Skeletal muscle cell (primary cell): ENCODE results near the gene BHMT.

Source experiments
- DNase-seq: peaks from one replicate; pipeline ENCODE4 v3.0.0-alpha.2; 2010; ENCODE audit warnings: low read depth
- H3K4me3 ChIP-seq: 2 replicates; pipeline ENCODE4 v1.5.1; 2011; ENCODE audit warnings: low read depth, mild to moderate bottlenecking, control low read depth, low read length, moderate library complexity

BHMT gene

DNA sequence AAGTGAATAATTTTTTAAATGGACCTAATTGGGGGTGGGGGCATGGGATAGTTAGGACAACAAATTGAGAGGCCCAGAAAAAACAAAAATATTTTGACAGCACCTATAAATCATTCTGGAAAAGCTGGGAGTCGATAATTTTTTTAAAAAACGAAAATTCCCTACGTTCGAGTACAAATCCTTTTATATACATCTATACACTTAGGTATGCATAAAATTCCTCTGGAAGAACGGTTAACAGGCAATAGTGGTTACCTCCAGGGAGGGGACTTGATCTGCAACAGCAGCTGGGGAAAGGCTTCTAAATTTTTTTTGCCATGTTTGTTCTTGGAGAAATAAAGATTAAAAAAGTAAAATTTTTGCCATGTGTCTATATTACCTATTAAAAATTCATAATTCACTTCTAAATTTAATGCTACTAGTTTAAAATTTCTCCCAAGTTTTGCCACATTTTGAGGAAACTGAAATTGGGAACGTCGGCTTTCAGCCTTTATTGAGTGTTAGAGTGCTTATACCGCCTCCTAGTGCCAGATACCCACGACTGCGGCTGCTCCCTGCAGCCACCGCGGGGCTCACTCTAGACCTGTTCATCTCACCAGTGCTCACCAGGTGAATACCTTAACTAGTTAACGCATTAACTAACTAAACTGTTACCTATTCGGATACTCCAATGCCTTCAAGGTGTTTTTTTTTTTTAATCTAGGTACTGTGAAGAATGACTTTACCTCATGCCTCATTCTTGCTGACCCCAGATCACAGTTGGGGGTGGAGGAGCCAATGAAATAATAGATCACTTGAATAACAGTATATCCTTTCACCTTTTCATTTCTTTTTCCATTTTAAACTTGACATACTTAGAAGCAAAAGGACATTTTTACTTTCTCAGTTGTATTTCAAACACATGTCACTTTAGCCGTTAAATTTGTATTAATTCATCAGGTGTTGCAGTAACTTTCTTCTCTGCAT is 1.8 kb upstream of the BHMT start:
- no peak overlapping the region for H3K4me3 ChIP-seq
- no peak for DNase-seq

- H3K4me3 ChIP-seq = no peak overlapping the region
- DNase-seq = no peak
Observed at GRCh38 chr5:79111960-79112702, 522 bp downstream of the BHMT start.

GRCh38 chr5:79112703-79113058 is 1.1 kb downstream of the BHMT start:
- no peak overlapping the region for H3K4me3 ChIP-seq
- DNase-seq = no peak

DNA sequence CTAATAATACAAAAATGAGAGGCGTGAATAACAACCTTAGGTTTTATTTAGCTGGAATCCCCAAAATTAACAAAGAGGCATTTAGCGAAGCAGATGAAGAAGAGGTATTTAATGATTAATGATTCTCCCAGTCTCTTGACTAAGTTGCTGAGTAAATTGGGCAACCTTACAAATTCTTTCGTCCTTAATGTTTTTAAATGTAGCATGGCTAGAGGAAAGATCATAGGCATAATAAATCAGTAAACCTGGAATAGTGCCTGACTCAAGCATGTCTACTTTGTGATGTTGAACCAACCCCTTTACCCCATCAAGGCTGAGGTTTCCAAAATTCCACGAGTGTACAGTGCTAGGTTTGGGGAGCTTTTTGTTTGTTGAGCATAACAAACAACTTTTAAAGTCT is 7.9 kb downstream of the BHMT start:
- no peak overlapping the region for H3K4me3 ChIP-seq
- DNase-seq = no peak

GRCh38 chr5:79120221-79120620 is 8.6 kb downstream of the BHMT start:
- no peak for DNase-seq
- no peak overlapping the region for H3K4me3 ChIP-seq

GRCh38 chr5:79122973-79123372 is 11.4 kb downstream of the BHMT start:
- DNase-seq = no peak
- no peak overlapping the region for H3K4me3 ChIP-seq

DNA sequence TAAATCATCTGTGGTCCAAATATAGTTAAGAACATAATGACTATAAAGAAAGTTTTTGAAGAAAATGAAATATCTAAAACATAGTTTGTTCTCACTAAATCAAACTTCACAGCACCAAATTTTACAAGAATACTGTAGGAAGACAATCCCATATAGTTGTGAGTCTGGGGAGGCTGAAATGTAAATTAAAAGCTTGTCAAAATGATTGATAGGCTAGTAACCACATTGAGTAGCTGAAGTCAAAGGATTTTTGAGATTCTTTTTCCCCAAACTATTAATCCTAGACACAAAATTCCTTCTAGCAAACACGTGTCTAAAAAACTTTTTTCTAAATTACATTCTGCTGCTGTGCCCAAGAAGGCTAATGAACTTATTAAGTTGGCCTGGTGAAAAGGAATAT is 13.0 kb downstream of the BHMT start:
- DNase-seq = no peak
- no peak overlapping the region for H3K4me3 ChIP-seq

DNA sequence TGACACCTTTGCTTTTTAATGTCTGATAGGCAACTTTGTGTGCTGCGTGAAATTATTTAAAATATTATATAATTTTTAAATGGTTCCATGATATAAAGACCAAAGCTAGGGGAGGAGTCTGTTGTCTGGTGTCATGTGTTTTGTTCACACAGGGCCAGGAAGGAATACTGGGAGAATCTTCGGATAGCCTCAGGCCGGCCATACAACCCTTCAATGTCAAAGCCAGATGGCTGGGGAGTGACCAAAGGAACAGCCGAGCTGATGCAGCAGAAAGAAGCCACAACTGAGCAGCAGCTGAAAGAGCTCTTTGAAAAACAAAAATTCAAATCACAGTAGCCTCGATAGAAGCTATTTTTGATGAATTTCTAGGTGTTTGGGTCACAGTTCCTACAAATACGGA is 19.2 kb downstream of the BHMT start:
- H3K4me3 ChIP-seq = no peak overlapping the region
- no peak for DNase-seq

DNA sequence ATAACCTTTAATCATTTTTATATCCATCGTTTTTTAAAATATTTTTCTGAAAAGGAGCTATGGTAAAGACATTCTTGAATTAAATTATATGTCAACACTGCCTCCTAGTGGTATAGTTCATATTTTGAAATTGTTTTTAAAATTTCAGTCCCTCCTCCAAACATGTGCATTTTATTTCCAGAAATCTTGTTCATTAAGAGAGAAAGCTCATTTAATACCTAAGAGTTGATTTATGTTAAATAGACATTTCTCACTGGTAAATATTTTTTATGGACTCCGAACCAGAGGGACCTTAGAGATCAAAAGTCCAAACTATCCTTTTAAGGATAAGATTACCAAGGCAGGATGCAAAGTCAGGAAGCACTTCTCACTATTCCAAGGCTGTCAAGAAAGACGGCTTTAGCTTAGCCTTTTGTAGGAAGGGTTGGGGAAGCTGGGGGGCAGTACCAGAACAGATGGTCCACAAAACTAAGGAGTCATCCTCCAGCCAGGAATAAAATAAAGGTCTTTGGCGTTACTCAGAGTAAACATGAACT is 21.6 kb downstream of the BHMT start:
- no peak for DNase-seq
- H3K4me3 ChIP-seq = peak overlapping the region; percentile 23

DNA sequence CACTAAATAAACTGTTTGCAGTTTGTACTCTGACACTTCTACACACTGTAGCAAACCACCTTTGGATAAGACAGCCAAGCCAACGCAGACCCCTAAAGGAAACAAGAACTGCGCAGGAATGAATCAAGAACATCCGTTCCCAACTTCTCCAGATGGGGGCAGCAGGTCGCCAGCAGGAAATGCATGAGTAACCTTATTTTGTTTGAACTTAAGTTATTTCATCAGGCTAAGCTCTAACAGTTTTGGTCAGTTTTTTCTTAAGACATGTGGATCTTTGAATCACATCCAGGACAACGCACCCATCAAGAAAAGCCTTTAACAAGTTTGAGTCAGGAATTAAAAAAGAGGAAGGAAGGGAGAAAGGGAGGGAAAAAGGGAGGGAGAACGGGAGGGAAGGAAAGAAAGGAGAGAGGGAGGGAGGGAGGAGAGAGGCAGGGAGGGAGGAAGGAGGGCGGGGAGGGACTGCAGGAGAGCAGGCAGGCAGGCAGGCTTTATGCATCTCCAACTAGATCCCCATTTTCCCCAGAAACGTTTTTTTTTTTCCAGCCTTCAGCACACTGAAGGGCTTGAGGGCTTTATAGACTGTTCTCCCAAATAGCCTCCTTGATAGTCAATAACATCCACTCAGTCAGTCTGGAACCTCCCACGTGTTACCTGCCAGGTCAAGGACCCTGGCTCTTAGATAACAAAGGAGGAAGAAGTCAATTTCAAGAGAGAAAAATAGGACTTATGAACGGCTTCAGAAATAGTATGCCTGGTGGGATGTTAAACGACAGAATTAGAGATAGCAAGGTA is 22.2 kb downstream of the BHMT start:
- H3K4me3 ChIP-seq = peak overlapping the region; percentile 36
- DNase-seq = peak; percentile 55

- H3K4me3 ChIP-seq = no peak overlapping the region
- DNase-seq = no peak
Observed at GRCh38 chr5:79135790-79136553, 24.4 kb downstream of the BHMT start.

GRCh38 chr5:79136618-79137017 is 25.0 kb downstream of the BHMT start:
- DNase-seq = no peak
- H3K4me3 ChIP-seq = no peak overlapping the region

DNA sequence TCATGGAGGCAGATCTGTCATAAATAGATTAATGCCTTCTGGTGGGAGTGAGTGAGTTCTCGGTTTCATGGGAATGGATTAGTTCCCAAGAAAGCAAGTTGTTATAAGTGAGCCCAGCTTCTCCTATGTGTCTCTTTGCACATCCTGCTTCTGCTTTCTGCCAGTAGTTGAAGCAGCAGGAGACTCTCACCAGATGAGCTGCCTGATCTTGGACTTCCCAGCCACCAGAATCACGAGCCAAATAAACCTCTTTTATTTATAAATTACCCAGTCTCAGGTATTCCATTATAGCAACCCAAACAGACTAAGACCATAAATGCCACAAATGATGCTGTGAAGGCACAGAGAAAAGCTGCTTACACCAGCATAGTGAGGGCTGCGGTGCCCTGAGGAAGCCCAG is 28.9 kb downstream of the BHMT start:
- no peak for DNase-seq
- no peak overlapping the region for H3K4me3 ChIP-seq

DNA sequence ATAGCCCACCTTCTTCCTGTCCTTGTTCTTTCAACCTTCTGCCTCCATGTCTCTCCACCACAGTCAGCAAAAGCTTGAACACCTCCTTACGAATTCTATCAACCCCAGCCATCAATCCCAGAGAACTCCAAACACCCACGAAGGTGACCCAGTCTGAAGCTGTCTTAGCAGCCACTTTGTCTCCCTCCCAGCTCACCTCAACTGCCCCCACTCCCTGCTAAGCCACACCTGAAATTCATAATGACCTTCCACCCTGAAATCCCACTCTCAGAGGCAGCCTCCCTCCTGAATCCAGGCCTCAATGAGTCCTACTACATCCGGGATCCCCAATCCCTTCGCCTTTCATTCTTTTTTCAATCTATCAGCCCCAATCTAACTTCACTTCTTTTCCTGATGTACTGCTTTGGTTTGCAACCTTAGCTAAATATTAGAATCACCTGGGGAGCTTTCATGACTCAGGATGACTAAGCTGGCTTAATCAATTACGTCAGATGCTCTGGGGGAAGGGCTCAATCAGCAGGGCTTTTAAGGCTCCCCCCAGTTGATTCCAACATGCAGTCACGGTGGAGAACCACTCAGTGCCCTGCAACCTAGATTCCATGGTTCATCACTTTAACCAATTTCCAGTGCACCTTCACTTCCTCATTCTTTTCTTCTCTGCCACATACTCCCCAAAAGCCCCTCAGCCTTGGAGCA is 32.2 kb downstream of the BHMT start:
- no peak overlapping the region for H3K4me3 ChIP-seq
- peak; percentile 11 for DNase-seq

DNA sequence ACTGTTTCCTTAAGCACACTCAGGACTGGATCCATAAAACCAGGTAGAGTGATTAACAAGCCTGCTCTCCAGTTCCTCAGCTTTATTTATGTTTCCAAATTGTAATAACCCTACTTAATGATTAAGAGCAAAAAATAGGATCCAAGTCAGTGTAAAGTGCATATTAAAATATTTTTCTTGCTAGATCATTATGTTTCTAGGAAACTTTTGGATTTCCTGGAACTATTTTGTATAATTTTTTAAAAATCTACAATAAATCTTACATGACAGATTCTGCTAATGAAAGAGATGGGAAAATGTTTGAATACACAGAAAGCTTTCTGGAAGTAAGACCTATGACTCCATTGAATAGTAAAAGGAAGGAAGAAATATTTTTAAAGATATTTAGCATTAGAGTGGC is 35.5 kb downstream of the BHMT start:
- no peak overlapping the region for H3K4me3 ChIP-seq
- no peak for DNase-seq

DNA sequence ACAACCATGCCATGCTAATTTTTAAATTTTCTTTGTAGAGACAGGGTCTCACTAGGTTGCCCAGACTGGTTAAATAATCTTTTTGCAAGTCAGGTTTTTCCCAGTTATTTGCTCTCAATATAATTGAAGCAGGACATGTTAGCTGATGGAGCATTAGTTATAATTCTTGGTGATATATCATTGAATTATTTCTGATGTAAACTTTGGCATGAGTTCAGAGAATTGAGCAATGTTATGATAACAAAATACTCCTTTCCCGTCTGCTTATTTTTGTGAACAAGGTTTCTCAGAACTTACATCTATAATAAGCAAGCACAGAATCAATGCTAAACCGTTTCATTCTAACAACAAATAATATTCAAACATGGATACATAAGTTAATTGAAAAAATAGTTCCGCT is 37.8 kb downstream of the BHMT start:
- no peak for DNase-seq
- H3K4me3 ChIP-seq = no peak overlapping the region

GRCh38 chr5:79151942-79152671 is 40.5 kb downstream of the BHMT start:
- DNase-seq = no peak
- no peak overlapping the region for H3K4me3 ChIP-seq

DNA sequence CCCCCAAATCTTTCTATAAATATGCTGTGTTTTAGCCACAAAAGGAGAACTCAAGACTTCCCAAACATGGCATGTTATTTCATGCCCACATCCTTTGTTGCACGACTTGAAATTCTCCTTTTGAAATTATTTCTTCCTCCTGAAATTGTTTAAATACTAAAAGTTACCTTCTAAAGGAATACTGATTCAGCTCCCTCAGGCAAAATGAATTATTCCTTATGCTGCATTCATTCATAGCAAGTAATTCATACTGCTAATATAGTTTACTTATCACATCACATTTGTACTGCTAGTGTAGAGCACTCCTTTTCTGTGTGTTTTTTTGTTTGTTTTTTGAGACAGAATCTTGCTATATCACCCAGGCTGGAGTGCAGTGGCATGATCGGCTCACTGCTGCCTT is 45.7 kb downstream of the BHMT start:
- no peak overlapping the region for H3K4me3 ChIP-seq
- DNase-seq = no peak
